Pulmonary artery endothelial cell (primary cell): ENCODE results near the gene AFG1L. TPM values are rescaled to one million over a fixed set of nuclear protein-coding genes. Genes with fewer than 3 reads are reported as not detected.

Source experiments
- DNase-seq: peaks from one replicate; pipeline ENCODE4 v3.0.0-alpha.2; 2011; ENCODE audit warnings: low read depth, low spot score
- total RNA-seq: library from RNA; depleted of rRNA; stranded (reverse); fragments of >200 nt; gene quantifications from 2 replicates; pipeline ENCODE4 v1.2.3, GENCODE V29; 2014

AFG1L gene
- total RNA-seq, 1 donor from 2014 or later = 1.7 TPM

- DNase-seq = peak; percentile 84
These were observed 157.9 kb downstream of the AFG1L start for GRCh38 chr6:108452711-108453195.

- peak; percentile 88 for DNase-seq
These were observed 158.8 kb downstream of the AFG1L start for GRCh38 chr6:108453601-108454185.

- DNase-seq = no peak
These were observed 159.5 kb downstream of the AFG1L start for GRCh38 chr6:108454356-108454755.

GRCh38 chr6:108455688-108456087 is 160.8 kb downstream of the AFG1L start:
- DNase-seq = no peak

DNA sequence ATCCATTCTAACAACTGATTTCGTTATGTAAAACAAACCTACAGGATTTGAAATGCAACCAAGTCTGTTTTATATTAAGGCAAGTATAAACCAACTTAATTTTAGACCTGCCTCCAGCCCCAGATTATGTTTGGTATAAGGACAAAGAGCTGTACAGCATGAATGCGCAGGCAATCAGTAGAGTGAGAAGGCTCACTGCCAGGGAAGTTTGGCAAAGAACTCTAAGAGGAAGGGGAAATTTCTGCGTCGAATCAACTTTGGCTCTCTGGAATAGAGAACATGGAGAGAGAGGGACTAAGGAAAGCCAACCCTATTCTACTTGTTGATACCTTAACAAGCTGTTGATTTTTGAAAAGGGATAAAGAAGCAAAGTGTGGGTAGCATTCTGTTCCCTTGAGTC is 168.9 kb downstream of the AFG1L start:
- DNase-seq = no peak

GRCh38 chr6:108464418-108465097 is 169.7 kb downstream of the AFG1L start:
- DNase-seq = no peak

DNA sequence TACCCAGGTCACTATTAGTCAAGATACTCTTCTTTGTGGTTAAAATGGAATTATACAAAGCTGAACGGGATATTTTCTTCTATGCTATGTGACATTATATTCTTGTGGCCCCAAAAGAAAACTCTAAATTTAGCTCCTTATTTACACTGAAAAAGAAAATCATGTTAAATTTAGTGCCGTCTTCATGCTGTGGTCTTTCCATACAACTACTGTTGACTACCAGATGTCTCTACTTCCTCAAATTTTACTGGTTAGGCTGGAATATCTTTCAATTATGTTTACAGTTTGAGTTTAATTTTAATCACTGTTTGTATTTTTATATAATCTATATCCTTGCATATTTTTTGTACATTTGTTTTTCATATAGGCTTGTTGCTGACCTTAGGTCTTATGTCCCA is 170.2 kb downstream of the AFG1L start:
- no peak for DNase-seq

GRCh38 chr6:108468346-108468745 is 173.5 kb downstream of the AFG1L start:
- no peak for DNase-seq

DNA sequence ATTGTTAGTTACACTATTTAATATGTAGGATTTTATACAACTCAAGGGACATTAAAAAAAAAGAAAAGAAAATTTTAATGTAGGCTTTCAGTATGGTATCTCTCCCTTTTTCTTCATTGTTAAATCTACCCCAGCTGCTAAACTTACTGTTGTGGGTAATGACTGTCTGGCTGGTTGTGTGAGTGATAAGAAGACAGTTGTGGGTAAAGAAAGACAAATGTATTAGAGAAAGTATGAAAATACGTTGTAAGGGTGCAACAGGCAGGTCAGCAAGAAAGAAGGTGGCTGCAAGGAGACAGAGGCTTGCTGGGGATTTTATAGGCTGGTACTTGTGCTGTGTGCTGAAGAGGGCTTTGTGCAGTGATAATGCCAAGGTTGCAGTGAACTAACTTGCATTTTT is 174.5 kb downstream of the AFG1L start:
- DNase-seq = no peak

DNA sequence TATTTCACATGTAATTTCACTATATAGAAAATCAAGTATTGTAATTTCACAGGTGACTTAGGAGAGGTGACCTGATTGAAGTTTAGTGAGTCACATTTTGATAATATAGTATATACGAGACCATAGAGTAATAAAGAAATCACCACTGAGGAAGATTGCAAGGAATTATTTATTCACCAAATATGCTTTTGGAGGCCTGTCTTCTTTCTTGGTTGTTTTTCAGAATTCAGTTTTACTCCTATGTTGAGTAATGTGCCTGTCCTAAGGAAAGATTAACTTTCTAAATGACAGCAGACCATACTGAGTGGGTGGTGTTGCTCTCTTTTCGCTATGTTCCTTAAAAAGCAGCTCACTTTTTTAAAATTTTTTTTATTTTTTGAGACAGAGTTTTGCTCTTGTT is 178.3 kb downstream of the AFG1L start:
- no peak for DNase-seq

GRCh38 chr6:108476376-108476775 is 181.5 kb downstream of the AFG1L start:
- no peak for DNase-seq

DNA sequence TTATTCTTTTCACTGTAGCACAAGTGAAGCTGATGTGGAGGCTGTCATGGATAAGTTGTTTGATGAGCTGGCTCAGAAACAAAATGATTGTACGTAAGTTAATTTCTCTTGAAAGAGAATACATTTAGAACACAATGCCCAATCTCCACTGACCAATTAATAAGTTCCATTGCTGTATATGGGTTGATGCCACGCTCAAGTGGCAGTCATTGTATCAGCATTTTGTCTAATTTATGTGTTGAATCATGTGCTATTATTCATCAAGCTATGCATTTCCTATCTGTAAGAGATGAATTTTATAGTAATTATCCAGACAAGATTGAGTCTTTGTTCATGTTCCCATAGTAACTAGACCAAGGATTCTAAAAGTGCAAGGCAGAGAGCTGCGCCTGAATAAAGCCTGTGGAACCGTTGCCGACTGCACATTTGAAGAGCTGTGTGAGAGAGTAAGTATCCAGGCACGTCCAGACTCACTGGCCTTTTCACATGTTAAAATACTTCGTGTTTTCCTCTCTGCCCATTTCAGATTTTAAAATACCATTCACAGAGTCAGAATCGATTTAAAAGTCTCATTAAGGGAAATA is 182.1 kb downstream of the AFG1L start:
- DNase-seq = no peak

DNA sequence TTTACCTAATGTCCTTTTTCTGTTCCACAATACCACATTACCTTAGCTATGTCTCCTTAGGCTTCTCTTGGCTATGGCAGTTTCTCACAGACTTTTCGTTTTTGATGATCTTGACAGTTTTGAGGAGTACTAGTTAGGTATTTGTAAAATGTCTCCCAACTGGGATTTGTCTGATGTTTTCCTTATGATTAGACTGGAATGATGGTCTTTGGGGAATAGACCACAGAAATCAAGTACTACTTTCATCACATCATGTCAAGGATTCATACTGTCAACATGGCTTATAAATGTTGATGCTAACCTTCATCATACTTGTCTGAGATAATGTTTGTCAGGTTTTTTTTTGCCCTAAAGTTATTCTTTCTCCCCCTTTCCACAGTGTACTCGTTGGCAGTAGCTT is 187.7 kb downstream of the AFG1L start:
- DNase-seq = no peak

GRCh38 chr6:108484016-108484415 is 189.2 kb downstream of the AFG1L start:
- no peak for DNase-seq

DNA sequence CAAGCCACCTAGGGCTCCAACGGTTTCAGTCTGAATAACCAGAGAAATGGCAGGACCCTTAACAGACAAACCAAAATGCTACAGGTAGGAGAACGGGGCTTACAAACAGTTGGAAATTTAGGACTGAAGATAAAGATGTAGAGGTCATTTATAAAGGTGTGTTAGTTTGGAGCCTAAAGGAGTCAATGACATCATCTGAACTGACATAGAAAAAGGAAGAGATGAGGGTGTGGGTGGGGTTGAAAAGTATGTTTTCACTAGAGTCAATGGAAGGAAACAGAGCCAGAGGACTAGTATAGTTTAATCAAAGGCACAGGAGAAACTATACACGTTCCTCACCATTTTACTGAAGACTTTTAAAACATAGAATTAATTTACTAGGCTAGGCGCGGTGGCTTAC is 194.8 kb downstream of the AFG1L start:
- DNase-seq = no peak

DNA sequence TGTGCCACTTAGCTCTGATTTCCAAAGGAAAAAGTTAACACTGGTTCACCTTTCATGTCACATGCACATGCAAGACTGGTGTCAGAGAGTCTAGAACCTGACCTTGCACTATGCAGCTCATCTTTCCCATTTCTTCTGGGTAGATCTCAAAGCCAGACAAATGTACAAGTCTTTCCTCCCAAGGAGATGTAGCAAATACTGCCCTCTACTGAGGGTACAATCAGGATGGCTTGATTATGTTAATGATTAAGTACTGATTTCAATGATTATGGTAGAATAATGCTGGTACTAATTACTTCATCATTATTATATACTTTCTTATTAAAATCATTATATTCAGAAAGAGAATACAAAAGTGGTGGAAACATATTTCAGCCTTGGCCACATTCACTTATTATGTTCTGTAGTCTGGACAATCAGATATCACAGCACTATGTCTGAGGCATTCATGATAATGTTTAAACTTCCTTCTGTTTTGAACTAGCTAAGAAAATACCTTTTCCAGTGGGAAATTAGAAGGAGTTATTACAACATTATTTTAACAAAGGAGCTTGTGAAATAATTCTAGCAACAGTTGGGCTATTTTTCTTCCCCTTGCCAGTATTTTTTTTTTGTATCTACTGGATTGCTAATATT is 197.4 kb downstream of the AFG1L start:
- peak; percentile 32 for DNase-seq

DNA sequence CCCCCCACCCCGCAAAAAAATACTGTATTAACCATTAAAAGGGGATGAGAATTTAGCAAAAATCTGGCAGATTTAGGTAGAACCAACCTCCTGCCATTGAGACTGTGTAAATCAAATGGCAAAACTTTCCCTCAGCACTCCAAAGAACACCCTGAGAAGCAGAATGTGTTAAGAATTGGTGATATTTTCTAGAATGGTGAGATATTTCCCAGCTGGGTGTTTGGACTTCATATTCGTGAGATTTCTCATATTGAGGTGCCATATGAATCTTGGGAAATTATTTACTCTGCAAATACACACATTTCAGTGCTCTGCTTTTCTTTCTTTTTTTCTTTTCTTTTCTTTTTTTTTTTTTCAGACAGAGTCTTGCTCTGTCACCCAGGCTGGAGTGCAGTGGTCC is 199.6 kb downstream of the AFG1L start:
- DNase-seq = no peak

DNA sequence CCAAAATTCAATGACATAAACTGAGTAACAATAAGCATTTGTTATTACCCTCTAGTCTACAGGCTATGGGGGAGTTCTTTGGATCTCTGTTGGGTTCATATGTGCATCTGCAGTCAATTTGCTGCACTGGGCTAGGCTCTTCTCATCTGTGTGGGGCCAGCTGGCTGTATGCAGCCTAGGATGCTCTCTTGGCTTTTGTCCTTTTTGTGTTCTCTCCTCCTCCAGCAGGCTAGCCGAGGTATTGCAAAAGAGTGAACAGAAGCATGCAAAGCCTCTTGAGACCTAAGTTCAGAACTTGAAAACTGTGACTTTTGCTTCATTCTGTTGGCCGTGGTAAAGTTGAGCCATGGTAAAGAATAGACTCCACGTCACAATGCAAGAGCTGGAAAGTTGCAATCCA is 203.0 kb downstream of the AFG1L start:
- DNase-seq = peak; percentile 13

- no peak for DNase-seq
These were observed 206.7 kb downstream of the AFG1L start for GRCh38 chr6:108501559-108501958.

DNA sequence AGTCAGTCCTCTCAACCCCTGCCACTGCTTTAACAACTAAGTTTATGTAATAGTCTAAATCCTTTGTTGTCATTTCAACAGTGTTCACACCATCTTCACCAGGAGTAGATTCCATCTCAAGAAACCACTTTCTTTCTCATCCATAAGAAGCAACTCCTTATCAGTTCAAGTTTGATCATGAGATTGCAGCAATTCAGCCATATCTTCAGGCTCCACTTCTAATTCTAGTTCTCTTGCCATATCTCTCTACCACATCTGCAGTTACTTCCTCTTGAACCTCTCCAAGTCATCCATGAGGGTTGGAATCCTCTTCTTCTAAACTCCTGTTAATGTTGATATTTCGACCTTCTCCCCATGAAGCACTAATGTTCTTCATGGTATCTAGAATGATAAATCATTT is 208.0 kb downstream of the AFG1L start:
- DNase-seq = no peak

DNA sequence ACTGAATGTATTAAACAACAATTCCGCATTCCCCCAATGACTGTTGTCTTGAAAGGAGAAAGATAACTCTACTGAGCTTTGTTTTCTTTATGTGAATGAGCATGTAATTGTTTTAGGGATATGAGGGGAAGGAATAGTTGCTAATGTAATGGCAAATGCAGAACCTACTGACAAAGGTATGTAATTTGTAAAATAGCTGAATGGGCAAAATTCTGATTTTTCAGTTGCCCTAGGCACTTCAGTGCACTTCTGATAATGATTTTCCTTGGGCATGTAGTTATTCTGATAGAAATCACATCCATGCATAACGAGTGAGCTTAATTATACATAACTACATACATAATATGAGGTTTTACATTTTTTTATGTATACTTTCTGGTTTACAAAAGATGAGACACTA is 212.5 kb downstream of the AFG1L start:
- no peak for DNase-seq
